ENCODE results near the gene FBXW11. TPM values are rescaled to one million over a fixed set of nuclear protein-coding genes. Genes with fewer than 3 reads are reported as not detected.
A peak's percentile ranks its signal among the peaks of the same experiment; 100 is the strongest.

FBXW11 gene
- total RNA-seq, 1 experiment from 2014 or later = 52.2 TPM

- TF ChIP-seq ATF6 (CRISPR knock-in tag; IDR thresholded peaks at IDR 0.05) = no peak
- TF ChIP-seq, protein P1, sequence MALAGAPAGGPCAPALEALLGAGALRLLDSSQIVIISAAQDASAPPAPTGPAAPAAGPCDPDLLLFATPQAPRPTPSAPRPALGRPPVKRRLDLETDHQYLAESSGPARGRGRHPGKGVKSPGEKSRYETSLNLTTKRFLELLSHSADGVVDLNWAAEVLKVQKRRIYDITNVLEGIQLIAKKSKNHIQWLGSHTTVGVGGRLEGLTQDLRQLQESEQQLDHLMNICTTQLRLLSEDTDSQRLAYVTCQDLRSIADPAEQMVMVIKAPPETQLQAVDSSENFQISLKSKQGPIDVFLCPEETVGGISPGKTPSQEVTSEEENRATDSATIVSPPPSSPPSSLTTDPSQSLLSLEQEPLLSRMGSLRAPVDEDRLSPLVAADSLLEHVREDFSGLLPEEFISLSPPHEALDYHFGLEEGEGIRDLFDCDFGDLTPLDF (CRISPR knock-in tag; IDR thresholded peaks at IDR 0.05) = no peak
- TF ChIP-seq, protein P2, sequence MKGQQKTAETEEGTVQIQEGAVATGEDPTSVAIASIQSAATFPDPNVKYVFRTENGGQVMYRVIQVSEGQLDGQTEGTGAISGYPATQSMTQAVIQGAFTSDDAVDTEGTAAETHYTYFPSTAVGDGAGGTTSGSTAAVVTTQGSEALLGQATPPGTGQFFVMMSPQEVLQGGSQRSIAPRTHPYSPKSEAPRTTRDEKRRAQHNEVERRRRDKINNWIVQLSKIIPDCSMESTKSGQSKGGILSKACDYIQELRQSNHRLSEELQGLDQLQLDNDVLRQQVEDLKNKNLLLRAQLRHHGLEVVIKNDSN (CRISPR knock-in tag; IDR thresholded peaks at IDR 0.05) = no peak; the same call in 1 of the 2 replicates
- TF ChIP-seq KAT7 (CRISPR knock-in tag; IDR thresholded peaks at IDR 0.05; ENCODE audit: borderline replicate concordance) = no peak; the same call in 1 of the 2 replicates
- TF ChIP-seq NFATC4 (CRISPR knock-in tag; IDR thresholded peaks at IDR 0.05) = no peak
- TF ChIP-seq CBFB (CRISPR knock-in tag; IDR thresholded peaks at IDR 0.05; ENCODE audit: low read depth) = no peak
- peak; percentile 89 for TF ChIP-seq ZNF263 (CRISPR knock-in tag; IDR thresholded peaks at IDR 0.05; ENCODE audit: low read depth)
- TF ChIP-seq, protein P3, sequence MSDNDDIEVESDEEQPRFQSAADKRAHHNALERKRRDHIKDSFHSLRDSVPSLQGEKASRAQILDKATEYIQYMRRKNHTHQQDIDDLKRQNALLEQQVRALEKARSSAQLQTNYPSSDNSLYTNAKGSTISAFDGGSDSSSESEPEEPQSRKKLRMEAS (CRISPR knock-in tag; IDR thresholded peaks at IDR 0.05) = peak; percentile 81
- no peak for TF ChIP-seq EMX1 (CRISPR knock-in tag; IDR thresholded peaks at IDR 0.05)
- TF ChIP-seq NR3C1 (CRISPR knock-in tag; conservative IDR thresholded peaks at IDR 0.05; ENCODE audit: low read depth) = no peak
- TF ChIP-seq JUN (CRISPR knock-in tag; IDR thresholded peaks at IDR 0.05) = 0 out of 2 replicates have a peak, but pooled peaks have one; percentile 39
- TF ChIP-seq, protein P4, sequence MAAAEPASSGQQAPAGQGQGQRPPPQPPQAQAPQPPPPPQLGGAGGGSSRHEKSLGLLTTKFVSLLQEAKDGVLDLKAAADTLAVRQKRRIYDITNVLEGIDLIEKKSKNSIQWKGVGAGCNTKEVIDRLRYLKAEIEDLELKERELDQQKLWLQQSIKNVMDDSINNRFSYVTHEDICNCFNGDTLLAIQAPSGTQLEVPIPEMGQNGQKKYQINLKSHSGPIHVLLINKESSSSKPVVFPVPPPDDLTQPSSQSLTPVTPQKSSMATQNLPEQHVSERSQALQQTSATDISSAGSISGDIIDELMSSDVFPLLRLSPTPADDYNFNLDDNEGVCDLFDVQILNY (CRISPR knock-in tag; IDR thresholded peaks at IDR 0.05) = no peak
- TF ChIP-seq ZNF121 (CRISPR knock-in tag; IDR thresholded peaks at IDR 0.05) = no peak
- no peak for TF ChIP-seq PRRX2 (CRISPR knock-in tag; IDR thresholded peaks at IDR 0.05)
- TF ChIP-seq ZMAT4 (CRISPR knock-in tag; IDR thresholded peaks at IDR 0.05) = no peak
- no peak for TF ChIP-seq USF2 (CRISPR knock-in tag; IDR thresholded peaks at IDR 0.05)
- TF ChIP-seq, protein P5, sequence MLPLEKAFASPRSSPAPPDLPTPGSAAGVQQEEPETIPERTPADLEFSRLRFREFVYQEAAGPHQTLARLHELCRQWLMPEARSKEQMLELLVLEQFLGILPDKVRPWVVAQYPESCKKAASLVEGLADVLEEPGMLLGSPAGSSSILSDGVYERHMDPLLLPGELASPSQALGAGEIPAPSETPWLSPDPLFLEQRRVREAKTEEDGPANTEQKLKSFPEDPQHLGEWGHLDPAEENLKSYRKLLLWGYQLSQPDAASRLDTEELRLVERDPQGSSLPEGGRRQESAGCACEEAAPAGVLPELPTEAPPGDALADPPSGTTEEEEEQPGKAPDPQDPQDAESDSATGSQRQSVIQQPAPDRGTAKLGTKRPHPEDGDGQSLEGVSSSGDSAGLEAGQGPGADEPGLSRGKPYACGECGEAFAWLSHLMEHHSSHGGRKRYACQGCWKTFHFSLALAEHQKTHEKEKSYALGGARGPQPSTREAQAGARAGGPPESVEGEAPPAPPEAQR (CRISPR knock-in tag; IDR thresholded peaks at IDR 0.05) = no peak
- TF ChIP-seq, protein P6, sequence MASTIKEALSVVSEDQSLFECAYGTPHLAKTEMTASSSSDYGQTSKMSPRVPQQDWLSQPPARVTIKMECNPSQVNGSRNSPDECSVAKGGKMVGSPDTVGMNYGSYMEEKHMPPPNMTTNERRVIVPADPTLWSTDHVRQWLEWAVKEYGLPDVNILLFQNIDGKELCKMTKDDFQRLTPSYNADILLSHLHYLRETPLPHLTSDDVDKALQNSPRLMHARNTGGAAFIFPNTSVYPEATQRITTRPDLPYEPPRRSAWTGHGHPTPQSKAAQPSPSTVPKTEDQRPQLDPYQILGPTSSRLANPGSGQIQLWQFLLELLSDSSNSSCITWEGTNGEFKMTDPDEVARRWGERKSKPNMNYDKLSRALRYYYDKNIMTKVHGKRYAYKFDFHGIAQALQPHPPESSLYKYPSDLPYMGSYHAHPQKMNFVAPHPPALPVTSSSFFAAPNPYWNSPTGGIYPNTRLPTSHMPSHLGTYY (CRISPR knock-in tag; IDR thresholded peaks at IDR 0.05) = no peak
Measured at GRCh38 chr5:172006321-172007174, at the start of gene FBXW11 (continued).
